OCI-LY7 (cell line): Measurements from ENCODE around the gene THRSP. TPM values are rescaled to one million over a fixed set of nuclear protein-coding genes. Genes with fewer than 3 reads are reported as not detected.

Source experiments
- BruUV-seq: library from RNA; stranded (reverse); fragments of 400-500 nt; replicated peaks from 2 replicates; lab custom pipeline; 2021; lab: Mats Ljungman, UMichigan
- CTCF ChIA-PET: fragments of 300-600 bp; sonication (Branson Sonifier 250); formaldehyde crosslinking; loops from one replicate; lab custom pipeline; 2022; ENCODE audit warnings: antibody characterized with exemption; ENCODE audit not compliant: unreplicated experiment; lab: Charles Lee
- POLR2A ChIA-PET: fragments of 300-600 bp; sonication (Branson Sonifier 250); formaldehyde crosslinking; loops from one replicate; lab custom pipeline; 2022; ENCODE audit warnings: antibody characterized with exemption; lab: Charles Lee
- DNase-seq: peaks from one replicate; pipeline ENCODE4 v3.0.0-alpha.2; 2015; ENCODE audit warnings: low spot score
- H2AFZ ChIP-seq: fragments of 200-600 bp; sonication (generic), shearing (Covaris generic); 2 replicates; pipeline ENCODE4 v1.6.1; 2014; ENCODE audit warnings: mild to moderate bottlenecking, antibody characterized with exemption, low read length, moderate library complexity
- H3K27ac ChIP-seq: fragments of 200-600 bp; sonication (generic); 2 replicates; pipeline ENCODE4 v1.5.1; 2014; ENCODE audit warnings: mixed run types, low read depth, mild to moderate bottlenecking, moderate library complexity, low read length, inconsistent platforms; ENCODE audit not compliant: poor library complexity, severe bottlenecking
- H3K36me3 ChIP-seq: fragments of 200-600 bp; sonication (generic); 2 replicates; pipeline ENCODE4 v1.6.1; 2014; ENCODE audit warnings: mild to moderate bottlenecking, antibody characterized with exemption, low read length, moderate library complexity, mixed read lengths; ENCODE audit not compliant: insufficient read depth
- H3K4me1 ChIP-seq: fragments of 200-600 bp; sonication (generic); 2 replicates; pipeline ENCODE4 v1.5.1; 2014; ENCODE audit warnings: mild to moderate bottlenecking, low read length; ENCODE audit not compliant: insufficient read depth, poor library complexity, severe bottlenecking
- H3K4me2 ChIP-seq: fragments of 200-600 bp; sonication (generic); 2 replicates; pipeline ENCODE4 v1.6.1; 2014; ENCODE audit warnings: mild to moderate bottlenecking, low read length
- H3K4me3 ChIP-seq: fragments of 200-600 bp; sonication (generic); 2 replicates; pipeline ENCODE4 v1.5.1; 2014; ENCODE audit warnings: mild to moderate bottlenecking, low read depth, low read length; ENCODE audit not compliant: poor library complexity, severe bottlenecking
- H3K79me2 ChIP-seq: fragments of 200-600 bp; sonication (generic); 2 replicates; pipeline ENCODE4 v1.6.1; 2016; ENCODE audit warnings: low read depth, mild to moderate bottlenecking, low read length, moderate library complexity, mixed read lengths; ENCODE audit not compliant: insufficient read depth
- H3K9me2 ChIP-seq: fragments of 200-600 bp; sonication (generic); 2 replicates; pipeline ENCODE4 v1.6.1; 2016; ENCODE audit warnings: mild to moderate bottlenecking, low read length, mixed read lengths; ENCODE audit not compliant: insufficient read depth
- H3K9me3 ChIP-seq: fragments of 200-600 bp; sonication (generic); 2 replicates; pipeline ENCODE4 v1.6.1; 2014; ENCODE audit warnings: mild to moderate bottlenecking, mixed run types, low read length, mixed read lengths
- H4K20me1 ChIP-seq: fragments of 200-600 bp; sonication (generic); 2 replicates; pipeline ENCODE4 v1.6.1; 2014; ENCODE audit warnings: mild to moderate bottlenecking, antibody characterized with exemption, low read length, moderate library complexity, mixed read lengths; ENCODE audit not compliant: insufficient read depth
- EZH2phosphoT487 ChIP-seq: fragments of 200-600 bp; sonication (generic); IDR thresholded peaks from 2 replicates; pipeline ENCODE4 v1.6.1; 2018; ENCODE audit warnings: low read depth, borderline replicate concordance, mild to moderate bottlenecking, mixed run types, antibody characterized with exemption, low read length, moderate library complexity, mixed read lengths
- intact Hi-C: fragments of 100-400 bp; cut with micrococcal nuclease; formaldehyde crosslinking; loops from one replicate; pipeline ENCODE4 v1.10.0; 2022; ENCODE audit not compliant: unreplicated experiment
- total RNA-seq, 2 experiments: library from RNA; depleted of rRNA in 1 of 2; stranded (reverse); fragments of >200 nt in 1 of 2; shearing (Covaris generic) in 1 of 2; gene quantifications; 2 replicates each; pipeline ENCODE4 v1.2.3, GENCODE V29; 2014 to 2022
- TF ChIP-seq, protein P1 (sequence below): fragments of 200-600 bp; sonication (generic); conservative IDR thresholded peaks from 2 replicates; pipeline ENCODE4 v1.5.1; 2014; ENCODE audit warnings: mild to moderate bottlenecking, antibody characterized with exemption, low read length, moderate library complexity, mixed read lengths

THRSP gene
- total RNA-seq, 2 experiments from 2014 or later = not detected

DNA sequence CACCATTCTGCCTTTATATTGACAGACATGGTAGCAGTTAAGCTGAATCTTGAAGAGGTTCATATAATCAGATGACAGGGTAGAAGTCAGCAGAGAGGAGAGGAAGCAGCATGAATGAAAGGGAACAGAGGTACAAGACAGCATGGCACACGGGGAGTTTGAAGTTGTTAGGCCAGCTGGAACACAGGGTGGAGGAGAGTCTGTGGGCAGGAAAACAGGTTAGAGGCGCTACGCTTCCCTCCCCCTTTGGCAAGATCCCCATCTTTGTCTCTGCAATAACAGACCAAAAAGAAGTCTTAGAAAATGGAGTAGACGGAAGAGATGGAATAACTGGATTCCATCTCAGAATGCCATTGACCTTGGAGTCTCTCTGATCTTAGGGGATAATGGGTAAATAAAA is 36.0 kb downstream of the THRSP start:
- H3K4me1 ChIP-seq = no peaks in the 10 kb centered on the region
- H3K4me3 ChIP-seq = no peak overlapping the region
- no peaks in the 10 kb centered on the region for H3K9me2 ChIP-seq
- H3K27ac ChIP-seq = no peak overlapping the region
- BruUV-seq = no TSS peak
- H2AFZ ChIP-seq = no peak overlapping the region
- DNase-seq = no peak
- POLR2A ChIA-PET = interaction anchor here (0.6 to 0.7 kb wide), 2 partner anchors 26 to 964 kb away, joined by 4 read pairs; no protein-coding TSS in a partner anchor
- CTCF ChIA-PET = no interaction called here
- TF ChIP-seq, protein P1, sequence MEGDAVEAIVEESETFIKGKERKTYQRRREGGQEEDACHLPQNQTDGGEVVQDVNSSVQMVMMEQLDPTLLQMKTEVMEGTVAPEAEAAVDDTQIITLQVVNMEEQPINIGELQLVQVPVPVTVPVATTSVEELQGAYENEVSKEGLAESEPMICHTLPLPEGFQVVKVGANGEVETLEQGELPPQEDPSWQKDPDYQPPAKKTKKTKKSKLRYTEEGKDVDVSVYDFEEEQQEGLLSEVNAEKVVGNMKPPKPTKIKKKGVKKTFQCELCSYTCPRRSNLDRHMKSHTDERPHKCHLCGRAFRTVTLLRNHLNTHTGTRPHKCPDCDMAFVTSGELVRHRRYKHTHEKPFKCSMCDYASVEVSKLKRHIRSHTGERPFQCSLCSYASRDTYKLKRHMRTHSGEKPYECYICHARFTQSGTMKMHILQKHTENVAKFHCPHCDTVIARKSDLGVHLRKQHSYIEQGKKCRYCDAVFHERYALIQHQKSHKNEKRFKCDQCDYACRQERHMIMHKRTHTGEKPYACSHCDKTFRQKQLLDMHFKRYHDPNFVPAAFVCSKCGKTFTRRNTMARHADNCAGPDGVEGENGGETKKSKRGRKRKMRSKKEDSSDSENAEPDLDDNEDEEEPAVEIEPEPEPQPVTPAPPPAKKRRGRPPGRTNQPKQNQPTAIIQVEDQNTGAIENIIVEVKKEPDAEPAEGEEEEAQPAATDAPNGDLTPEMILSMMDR = no peak
- H3K36me3 ChIP-seq = peaks cover 72% of the 10 kb centered on the region
- H3K9me3 ChIP-seq = no peaks in the 10 kb centered on the region
- no peaks in the 10 kb centered on the region for H4K20me1 ChIP-seq
- H3K79me2 ChIP-seq = no peaks in the 10 kb centered on the region
- intact Hi-C loops = no loop called here
- H3K4me2 ChIP-seq = no peak overlapping the region

DNA sequence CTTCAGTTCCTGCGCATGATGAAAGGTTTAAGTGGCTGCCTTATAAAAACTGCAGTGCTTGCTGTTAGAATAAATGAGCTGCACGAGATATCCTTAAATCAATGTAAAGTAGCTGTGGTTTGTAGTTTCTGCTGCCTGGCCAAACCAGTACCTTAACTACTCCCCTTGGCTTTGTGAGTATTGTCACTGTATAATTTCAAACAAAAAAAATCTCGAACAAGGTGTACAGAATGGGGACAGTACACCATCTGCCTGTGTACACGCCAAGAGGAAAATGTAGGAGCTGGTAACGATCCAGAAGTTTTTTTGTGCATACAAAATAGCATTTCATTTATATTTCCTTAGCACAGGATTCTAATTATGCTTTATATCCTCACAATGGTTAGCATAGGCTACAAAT is 36.6 kb downstream of the THRSP start:
- Histone ChIP-seq H2AFZ (no peak overlapping the region), H3K4me1 (no peaks in the 10 kb centered on the region), H3K9me3 (no peaks in the 10 kb centered on the region), H4K20me1 (no peaks in the 10 kb centered on the region), H3K79me2 (no peaks in the 10 kb centered on the region), H3K27ac (no peak overlapping the region), H3K4me3 (no peak overlapping the region), H3K36me3 (peaks cover 69% of the 10 kb centered on the region), H3K9me2 (no peaks in the 10 kb centered on the region), H3K4me2 (no peak overlapping the region)
- CTCF ChIA-PET = no interaction called here
- BruUV-seq = no TSS peak
- POLR2A ChIA-PET = interaction anchor here (0.6 kb wide), 1 partner anchor 26 kb away, joined by 4 read pairs; no protein-coding TSS in a partner anchor
- no peak for DNase-seq
- TF ChIP-seq EZH2phosphoT487 = no peak
- TF ChIP-seq, protein P1 = no peak
- intact Hi-C loops = no loop called here

DNA sequence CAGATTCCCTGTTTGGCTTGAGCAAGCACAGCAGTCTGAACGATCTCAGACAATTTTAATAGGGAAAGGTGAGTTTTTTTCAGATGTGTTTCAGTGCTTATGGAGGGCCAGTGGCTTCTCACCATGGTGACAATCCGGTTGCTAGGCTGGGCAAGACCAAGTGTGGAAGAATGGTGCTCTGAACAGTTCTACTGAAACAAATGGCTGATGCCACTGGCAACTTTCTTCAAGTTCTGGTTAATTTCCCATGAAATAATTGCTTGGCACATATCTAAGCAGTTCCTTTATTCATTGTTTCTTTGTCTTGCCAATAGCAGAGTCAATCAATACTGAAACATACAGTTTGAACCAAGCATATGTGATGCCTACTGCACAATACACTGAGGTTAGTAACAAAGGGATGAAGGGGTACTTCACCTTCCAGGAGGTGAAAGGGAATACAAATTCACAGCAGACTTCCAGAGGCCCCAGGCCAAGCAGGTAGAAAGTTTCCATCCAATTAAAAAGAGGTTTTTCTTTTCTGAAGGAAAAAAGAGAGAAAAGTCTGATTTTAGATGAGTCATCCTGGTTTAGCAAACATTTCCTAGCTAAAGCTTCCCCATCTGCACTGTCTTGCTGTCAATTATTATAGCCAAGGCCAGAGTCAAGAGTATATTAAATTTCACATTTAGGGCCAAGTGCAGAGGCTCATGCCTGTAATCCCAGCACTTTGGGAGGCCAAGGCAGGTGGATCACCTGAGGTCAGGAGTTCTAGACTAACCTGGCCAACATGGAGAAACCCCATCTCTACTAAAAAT is 37.2 kb downstream of the THRSP start:
- DNase-seq = no peak
- intact Hi-C loops = no loop called here
- CTCF ChIA-PET = no interaction called here
- no peaks in the 10 kb centered on the region for H3K9me3 ChIP-seq
- H4K20me1 ChIP-seq = no peaks in the 10 kb centered on the region
- H3K4me2 ChIP-seq = no peak overlapping the region
- no peaks in the 10 kb centered on the region for H3K9me2 ChIP-seq
- POLR2A ChIA-PET = no interaction called here
- peaks cover 71% of the 10 kb centered on the region for H3K36me3 ChIP-seq
- no peaks in the 10 kb centered on the region for H3K79me2 ChIP-seq
- no peaks in the 10 kb centered on the region for H3K4me1 ChIP-seq
- no TSS peak for BruUV-seq
- no peak overlapping the region for H3K4me3 ChIP-seq
- H2AFZ ChIP-seq = no peak overlapping the region
- TF ChIP-seq EZH2phosphoT487 = no peak
- TF ChIP-seq, protein P1 = no peak
- no peak overlapping the region for H3K27ac ChIP-seq
